HepG2 (cell line): Measurements from ENCODE around the gene DENND1C. TPM values are rescaled to one million over a fixed set of nuclear protein-coding genes. Genes with fewer than 3 reads are reported as not detected.

Experiments used
- ADNP ChIP-seq: sonication (generic); formaldehyde crosslinking; IDR thresholded peaks from 2 replicates; pipeline ENCODE4 v1.4.0; 2020; ENCODE audit warnings: missing genetic modification reagents
- ARNT2 ChIP-seq: sonication (generic); formaldehyde crosslinking; IDR thresholded peaks from 2 replicates; pipeline ENCODE4 v1.8.0; 2022; ENCODE audit warnings: mild to moderate bottlenecking, low read depth, missing genetic modification reagents, moderate library complexity
- CCAR2 ChIP-seq: fragments of 200-400 bp; formaldehyde crosslinking; optimal IDR thresholded peaks from 2 replicates; pipeline ENCODE3; 2018; ENCODE audit warnings: low read depth, mild to moderate bottlenecking, low read length, moderate library complexity
- ETV6 ChIP-seq: sonication (generic); formaldehyde crosslinking; conservative IDR thresholded peaks from 2 replicates; pipeline ENCODE4 v1.4.0; 2020; ENCODE audit warnings: missing genetic modification reagents
- GABPB1 ChIP-seq: IDR thresholded peaks from 2 replicates; pipeline ENCODE4 v1.6.1; 2016; ENCODE audit warnings: mild to moderate bottlenecking, missing genetic modification reagents, moderate library complexity, missing compliant biosample characterization
- HDAC2 ChIP-seq: sonication (generic); formaldehyde crosslinking; IDR thresholded peaks from 2 replicates; pipeline ENCODE4 v1.4.0; 2020; ENCODE audit warnings: missing genetic modification reagents
- KDM6A ChIP-seq: IDR thresholded peaks from 2 replicates; pipeline ENCODE4 v1.6.1; 2016; ENCODE audit warnings: low read depth
- MEIS1 ChIP-seq: sonication (generic); formaldehyde crosslinking; IDR thresholded peaks from 2 replicates; pipeline ENCODE4 v1.9.0; 2021; ENCODE audit warnings: mild to moderate bottlenecking, missing genetic modification reagents, moderate library complexity, borderline replicate concordance
- NCOA1 ChIP-seq: sonication (generic); formaldehyde crosslinking; IDR thresholded peaks from 2 replicates; pipeline ENCODE4 v1.9.0; 2021; ENCODE audit warnings: missing genetic modification reagents
- NCOR1 ChIP-seq: fragments of 200-600 bp; sonication (generic); IDR thresholded peaks from 2 replicates; pipeline ENCODE4 v1.7.0; 2017; ENCODE audit warnings: antibody characterized with exemption, low read length, borderline replicate concordance
- PPARG ChIP-seq: conservative IDR thresholded peaks from 2 replicates; pipeline ENCODE4 v1.6.1; 2016; ENCODE audit warnings: missing biosample characterization, missing genetic modification reagents
- SALL2 ChIP-seq: sonication (generic); formaldehyde crosslinking; IDR thresholded peaks from 2 replicates; pipeline ENCODE4 v1.8.1; 2023; ENCODE audit warnings: mild to moderate bottlenecking, missing genetic modification reagents, inconsistent platforms
- SETDB1 ChIP-seq: sonication (generic); formaldehyde crosslinking; IDR thresholded peaks from 2 replicates; pipeline ENCODE4 v1.5.1; 2020; ENCODE audit warnings: missing genetic modification reagents, mild to moderate bottlenecking, borderline replicate concordance
- SKI ChIP-seq: fragments of 450-650 bp; IDR thresholded peaks from one replicate; pipeline ENCODE4 v1.6.1; 2018; ENCODE audit warnings: mild to moderate bottlenecking; ENCODE audit not compliant: partially characterized antibody
- ZFYVE20 ChIP-seq: sonication (generic); formaldehyde crosslinking; IDR thresholded peaks from 2 replicates; pipeline ENCODE4 v1.8.0; 2023; ENCODE audit warnings: low read depth, mild to moderate bottlenecking, moderate library complexity, missing genetic modification reagents, borderline replicate concordance
- ZKSCAN8 ChIP-seq: IDR thresholded peaks from 2 replicates; pipeline ENCODE4 v1.6.1; 2016; ENCODE audit warnings: borderline replicate concordance, missing genetic modification reagents, missing compliant biosample characterization
- ZNF138 ChIP-seq: sonication (generic); formaldehyde crosslinking; IDR thresholded peaks from 2 replicates; pipeline ENCODE4 v1.5.0; 2020; ENCODE audit warnings: mild to moderate bottlenecking, low read depth, missing genetic modification reagents
- ZNF230 ChIP-seq: sonication (generic); formaldehyde crosslinking; IDR thresholded peaks from 2 replicates; pipeline ENCODE4 v1.4.0; 2020; ENCODE audit warnings: mild to moderate bottlenecking, missing genetic modification reagents
- ZNF333 ChIP-seq: sonication (generic); formaldehyde crosslinking; IDR thresholded peaks from 2 replicates; pipeline ENCODE4 v1.4.0; 2020; ENCODE audit warnings: mild to moderate bottlenecking, missing genetic modification reagents, borderline replicate concordance
- ZNF460 ChIP-seq: sonication (generic); formaldehyde crosslinking; IDR thresholded peaks from 2 replicates; pipeline ENCODE4 v1.5.1; 2020; ENCODE audit warnings: missing genetic modification reagents, mild to moderate bottlenecking, borderline replicate concordance
- ZNF776 ChIP-seq: sonication (generic); formaldehyde crosslinking; IDR thresholded peaks from 2 replicates; pipeline ENCODE4 v1.4.0; 2020; ENCODE audit warnings: mild to moderate bottlenecking, missing genetic modification reagents
- polyA plus RNA-seq, 8 experiments: library from polyadenylated mRNA; depleted of rRNA in 3 of 8; stranded (reverse) in 7 of 8; unstranded in 1 of 8; fragments of >200 nt; fragmentation: Illumina TruSeq in 4 of 8; extraction: Trizol in 4 of 8; gene quantifications; 2 replicates each; pipeline versions ENCODE4 v1.2.1 to v1.2.3, GENCODE V29; 2011 to 2016; ENCODE audit warnings: low read depth in 4 of 8, missing spikeins in 1 of 8, mixed read lengths in 1 of 8; ENCODE audit not compliant: insufficient read depth in 1 of 8
- total RNA-seq, 5 experiments: library from RNA; depleted of rRNA; stranded (reverse); fragments of >200 nt; fragmentation: Illumina TruSeq; extraction: Trizol; gene quantifications; 2 replicates each; pipeline ENCODE4 v1.2.3, GENCODE V29; 2016; ENCODE audit warnings: low read depth in 1 of 5
- TF ChIP-seq, protein P1 (sequence below): sonication (generic); formaldehyde crosslinking; IDR thresholded peaks from 2 replicates; pipeline ENCODE4 v1.9.0; 2021; ENCODE audit warnings: mild to moderate bottlenecking, missing genetic modification reagents

Gene DENND1C
- total and polyA plus RNA-seq, 2 of the 13 experiments (the other 11 are each of a cell fraction or from before 2014, with no cell fraction given) = 0.04 to 0.73 TPM

DNA sequence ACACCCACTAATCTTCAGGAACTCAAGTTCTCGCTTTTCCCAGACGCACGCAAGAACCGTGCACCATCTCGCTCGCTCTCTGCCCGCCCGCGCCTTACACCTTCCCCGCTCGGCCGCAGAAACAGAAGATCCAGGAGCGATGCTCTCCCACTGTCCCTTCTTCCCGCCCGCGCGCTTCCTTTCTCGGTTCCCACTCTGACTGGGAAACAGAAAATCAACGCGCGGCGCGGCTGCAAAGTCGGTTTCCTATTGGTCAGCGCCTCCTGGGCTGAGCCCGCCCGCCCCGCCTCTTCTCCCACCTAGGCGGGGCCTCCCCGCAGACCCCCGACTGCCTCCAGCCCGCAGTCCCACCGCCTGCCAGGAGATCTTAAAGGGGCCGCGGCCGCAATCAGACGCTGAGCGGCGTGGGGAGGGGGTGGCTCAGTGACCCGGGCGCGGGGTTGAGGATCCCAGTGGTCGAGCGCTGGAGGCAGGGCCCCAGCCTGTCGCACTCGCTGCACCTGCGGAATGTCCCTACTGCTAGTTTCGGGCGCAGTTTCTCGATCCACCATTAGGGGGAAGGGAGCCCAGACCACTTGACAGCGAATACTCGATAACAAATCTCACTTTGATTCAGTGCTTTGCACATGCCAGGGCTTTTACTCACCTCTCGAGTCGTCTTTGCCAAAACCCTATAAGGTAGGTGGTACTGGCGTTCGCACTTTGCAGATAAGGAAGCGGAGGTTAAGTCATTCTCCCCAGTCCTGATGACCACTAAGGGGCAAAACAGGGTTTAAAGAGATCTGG lies 21.3 kb downstream of the DENND1C start (continued):
- TF ChIP-seq PPARG (CRISPR knock-in tag) (0 out of 2 replicates have a peak, but pooled peaks have one; percentile 23), SETDB1 (CRISPR knock-in tag) (no peak), ADNP (CRISPR knock-in tag) (no peak), SKI (peak; percentile 48), ARNT2 (no peak), GABPB1 (CRISPR knock-in tag) (peak; percentile 77), NCOA1 (CRISPR knock-in tag) (peak; percentile 49; the same call in 1 of the 2 replicates), MEIS1 (CRISPR knock-in tag) (peak; percentile 91; the same call in 1 of the 2 replicates), ZNF333 (CRISPR knock-in tag) (no peak), NCOR1 (peak; percentile 28; the same call in 1 of the 2 replicates), ZFYVE20 (CRISPR knock-in tag) (no peak), KDM6A (CRISPR knock-in tag) (no peak), ZNF230 (peak; percentile 76; the same call in 1 of the 2 replicates), ZNF138 (no peak), SALL2 (CRISPR knock-in tag) (0 out of 2 replicates have a peak, but pooled peaks have one; percentile 29), ZKSCAN8 (CRISPR knock-in tag) (peak; percentile 62; the same call in 1 of the 2 replicates), ZNF460 (no peak; the same call in 1 of the 2 replicates), ZNF776 (no peak), CCAR2 (peak; percentile 26), ETV6 (CRISPR knock-in tag) (0 out of 2 replicates have a peak, but pooled peaks have one; percentile 18), HDAC2 (CRISPR knock-in tag) (peak; percentile 49; the same call in 1 of the 2 replicates)
- TF ChIP-seq, protein P1, sequence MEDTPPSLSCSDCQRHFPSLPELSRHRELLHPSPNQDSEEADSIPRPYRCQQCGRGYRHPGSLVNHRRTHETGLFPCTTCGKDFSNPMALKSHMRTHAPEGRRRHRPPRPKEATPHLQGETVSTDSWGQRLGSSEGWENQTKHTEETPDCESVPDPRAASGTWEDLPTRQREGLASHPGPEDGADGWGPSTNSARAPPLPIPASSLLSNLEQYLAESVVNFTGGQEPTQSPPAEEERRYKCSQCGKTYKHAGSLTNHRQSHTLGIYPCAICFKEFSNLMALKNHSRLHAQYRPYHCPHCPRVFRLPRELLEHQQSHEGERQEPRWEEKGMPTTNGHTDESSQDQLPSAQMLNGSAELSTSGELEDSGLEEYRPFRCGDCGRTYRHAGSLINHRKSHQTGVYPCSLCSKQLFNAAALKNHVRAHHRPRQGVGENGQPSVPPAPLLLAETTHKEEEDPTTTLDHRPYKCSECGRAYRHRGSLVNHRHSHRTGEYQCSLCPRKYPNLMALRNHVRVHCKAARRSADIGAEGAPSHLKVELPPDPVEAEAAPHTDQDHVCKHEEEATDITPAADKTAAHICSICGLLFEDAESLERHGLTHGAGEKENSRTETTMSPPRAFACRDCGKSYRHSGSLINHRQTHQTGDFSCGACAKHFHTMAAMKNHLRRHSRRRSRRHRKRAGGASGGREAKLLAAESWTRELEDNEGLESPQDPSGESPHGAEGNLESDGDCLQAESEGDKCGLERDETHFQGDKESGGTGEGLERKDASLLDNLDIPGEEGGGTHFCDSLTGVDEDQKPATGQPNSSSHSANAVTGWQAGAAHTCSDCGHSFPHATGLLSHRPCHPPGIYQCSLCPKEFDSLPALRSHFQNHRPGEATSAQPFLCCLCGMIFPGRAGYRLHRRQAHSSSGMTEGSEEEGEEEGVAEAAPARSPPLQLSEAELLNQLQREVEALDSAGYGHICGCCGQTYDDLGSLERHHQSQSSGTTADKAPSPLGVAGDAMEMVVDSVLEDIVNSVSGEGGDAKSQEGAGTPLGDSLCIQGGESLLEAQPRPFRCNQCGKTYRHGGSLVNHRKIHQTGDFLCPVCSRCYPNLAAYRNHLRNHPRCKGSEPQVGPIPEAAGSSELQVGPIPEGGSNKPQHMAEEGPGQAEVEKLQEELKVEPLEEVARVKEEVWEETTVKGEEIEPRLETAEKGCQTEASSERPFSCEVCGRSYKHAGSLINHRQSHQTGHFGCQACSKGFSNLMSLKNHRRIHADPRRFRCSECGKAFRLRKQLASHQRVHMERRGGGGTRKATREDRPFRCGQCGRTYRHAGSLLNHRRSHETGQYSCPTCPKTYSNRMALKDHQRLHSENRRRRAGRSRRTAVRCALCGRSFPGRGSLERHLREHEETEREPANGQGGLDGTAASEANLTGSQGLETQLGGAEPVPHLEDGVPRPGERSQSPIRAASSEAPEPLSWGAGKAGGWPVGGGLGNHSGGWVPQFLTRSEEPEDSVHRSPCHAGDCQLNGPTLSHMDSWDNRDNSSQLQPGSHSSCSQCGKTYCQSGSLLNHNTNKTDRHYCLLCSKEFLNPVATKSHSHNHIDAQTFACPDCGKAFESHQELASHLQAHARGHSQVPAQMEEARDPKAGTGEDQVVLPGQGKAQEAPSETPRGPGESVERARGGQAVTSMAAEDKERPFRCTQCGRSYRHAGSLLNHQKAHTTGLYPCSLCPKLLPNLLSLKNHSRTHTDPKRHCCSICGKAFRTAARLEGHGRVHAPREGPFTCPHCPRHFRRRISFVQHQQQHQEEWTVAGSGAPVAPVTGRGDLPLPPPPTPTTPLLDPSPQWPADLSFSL (CRISPR knock-in tag) = no peak
